ENCODE data around the gene GPC6.

The GPC6 gene

DNA sequence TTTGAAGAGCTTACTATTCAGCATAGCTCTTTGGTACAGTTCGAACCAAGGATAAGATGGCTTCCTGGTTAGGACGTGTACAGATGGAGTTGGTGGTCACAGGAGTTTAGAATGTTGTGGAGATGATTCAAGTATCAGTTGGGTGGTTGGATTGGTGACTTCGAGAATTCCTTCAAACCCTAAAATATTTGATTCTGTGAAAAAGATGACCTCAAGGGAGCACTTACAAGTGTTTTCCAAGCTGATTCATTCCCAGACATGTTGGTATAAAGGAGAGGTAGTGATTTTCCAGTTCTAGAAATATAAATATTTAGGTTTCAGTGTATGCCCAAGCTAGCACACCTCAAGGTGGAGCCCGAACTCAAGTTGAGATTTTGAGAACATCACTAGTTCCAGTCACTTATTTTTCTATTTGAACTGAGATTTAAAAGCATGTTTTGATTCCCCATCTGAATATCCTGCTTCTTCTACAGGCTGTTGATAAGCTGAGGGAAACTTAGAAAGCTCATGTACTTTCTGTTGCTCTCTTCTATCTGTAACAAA lies 946.8 kb downstream of the GPC6 start:
- no peaks in the 10 kb centered on the region for H3K27me3 Mint-ChIP-seq
- no peaks in the 10 kb centered on the region for H3K36me3 Mint-ChIP-seq
- ATAC-seq = no peak
- H3K4me3 Mint-ChIP-seq = no peak overlapping the region
- no peaks in the 10 kb centered on the region for H3K4me1 Mint-ChIP-seq
- H3K9me3 Mint-ChIP-seq = no peaks in the 10 kb centered on the region
- H3K27ac Mint-ChIP-seq = no peak overlapping the region

GRCh38 chr13:94174009-94174408 lies 947.4 kb downstream of the GPC6 start:
- Mint-ChIP-seq H3K4me3 (no peak overlapping the region), H3K36me3 (no peaks in the 10 kb centered on the region), H3K27ac (no peak overlapping the region), H3K4me1 (no peaks in the 10 kb centered on the region), H3K9me3 (no peaks in the 10 kb centered on the region), H3K27me3 (no peaks in the 10 kb centered on the region)
- ATAC-seq = no peak

DNA sequence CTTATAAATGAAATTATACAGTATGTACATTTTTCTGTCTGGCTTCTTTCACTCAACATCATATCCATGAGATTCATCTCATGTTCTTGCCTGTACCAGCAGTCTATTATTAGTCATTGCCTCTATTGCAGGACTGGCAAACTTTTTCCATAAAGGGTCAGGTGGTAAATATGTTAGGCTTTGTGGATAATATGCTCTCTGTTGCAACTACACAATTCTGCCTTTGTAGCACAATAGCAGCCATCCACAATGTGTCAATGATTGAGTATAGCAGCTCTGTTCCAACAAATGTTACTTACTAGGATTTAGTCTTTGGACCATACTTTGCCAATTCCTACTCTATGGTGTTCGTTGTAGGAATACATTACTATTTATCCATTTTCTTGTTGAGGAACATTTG lies 948.5 kb downstream of the GPC6 start:
- Mint-ChIP-seq H3K4me3 (no peak overlapping the region), H3K9me3 (no peaks in the 10 kb centered on the region), H3K27ac (no peak overlapping the region), H3K4me1 (no peaks in the 10 kb centered on the region), H3K27me3 (no peaks in the 10 kb centered on the region), H3K36me3 (no peaks in the 10 kb centered on the region)
- no peak for ATAC-seq

DNA sequence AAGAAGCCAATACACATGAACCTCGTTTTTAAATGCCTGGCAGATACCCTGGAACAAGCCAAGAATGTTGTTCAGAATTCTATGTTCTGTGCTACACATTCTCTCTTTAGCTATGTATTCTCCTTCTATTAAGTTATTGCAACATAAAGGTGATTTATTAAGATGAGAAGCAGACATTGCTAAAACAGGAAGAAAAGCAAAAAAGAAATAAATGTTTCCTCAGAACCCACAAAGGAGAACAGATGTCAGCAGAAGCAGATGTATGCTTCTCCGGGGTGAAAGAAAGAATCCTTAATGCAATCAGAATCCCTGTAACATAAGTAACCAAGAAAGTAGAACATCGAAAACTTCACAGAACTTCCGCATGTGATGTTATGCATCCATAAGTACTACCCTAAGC lies 950.0 kb downstream of the GPC6 start:
- Mint-ChIP-seq H3K4me1 (no peaks in the 10 kb centered on the region), H3K4me3 (no peak overlapping the region), H3K27ac (no peak overlapping the region), H3K9me3 (no peaks in the 10 kb centered on the region), H3K36me3 (no peaks in the 10 kb centered on the region), H3K27me3 (no peaks in the 10 kb centered on the region)
- no peak for ATAC-seq

- no peak for ATAC-seq
- no peaks in the 10 kb centered on the region for H3K4me1 Mint-ChIP-seq
- no peaks in the 10 kb centered on the region for H3K9me3 Mint-ChIP-seq
- no peaks in the 10 kb centered on the region for H3K27me3 Mint-ChIP-seq
- H3K4me3 Mint-ChIP-seq = no peak overlapping the region
- no peaks in the 10 kb centered on the region for H3K36me3 Mint-ChIP-seq
- no peak overlapping the region for H3K27ac Mint-ChIP-seq
Measured at GRCh38 chr13:94177041-94177440, 950.4 kb downstream of the GPC6 start.

DNA sequence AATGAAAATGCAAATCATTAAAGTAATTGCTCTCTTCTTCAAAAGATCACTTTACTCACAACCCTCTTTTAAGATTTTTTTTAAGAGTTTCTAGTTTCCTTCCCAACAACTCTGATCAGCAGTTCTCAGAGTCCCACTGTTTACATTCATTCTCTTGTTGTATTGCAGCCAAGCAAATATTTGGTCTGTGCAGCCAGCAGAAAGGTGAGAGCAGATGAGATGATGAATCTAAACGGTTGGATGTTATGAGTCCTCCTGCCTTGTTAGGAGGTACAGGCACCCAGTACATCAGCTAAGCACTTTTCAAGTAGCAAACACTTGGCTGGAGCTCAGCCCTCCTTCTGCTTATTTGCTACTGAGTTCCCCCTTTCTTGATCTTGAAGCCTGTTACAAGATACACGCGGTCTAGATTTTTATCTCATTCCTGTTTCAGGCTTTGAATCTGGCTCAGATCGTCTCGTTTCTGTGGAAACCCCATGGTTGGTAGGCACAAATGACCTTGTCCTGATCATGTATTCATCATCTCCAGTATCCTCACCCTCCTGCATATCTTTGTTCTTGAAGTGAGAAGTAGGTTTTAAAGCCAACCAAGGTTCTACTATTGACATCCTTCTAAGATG lies 952.1 kb downstream of the GPC6 start:
- H3K4me3 Mint-ChIP-seq = no peak overlapping the region
- no peak for ATAC-seq
- peaks cover 3% of the 10 kb centered on the region for H3K9me3 Mint-ChIP-seq

GRCh38 chr13:94181461-94182107 lies 955.0 kb downstream of the GPC6 start:
- H3K4me1 Mint-ChIP-seq = no peaks in the 10 kb centered on the region
- no peak overlapping the region for H3K27ac Mint-ChIP-seq
- no peaks in the 10 kb centered on the region for H3K27me3 Mint-ChIP-seq
- H3K36me3 Mint-ChIP-seq = no peaks in the 10 kb centered on the region
- H3K9me3 Mint-ChIP-seq = peaks cover 6% of the 10 kb centered on the region
- ATAC-seq = no peak
- no peak overlapping the region for H3K4me3 Mint-ChIP-seq

More for the DNA sequence above, 952.1 kb downstream of the GPC6 start:
- no peaks in the 10 kb centered on the region for H3K4me1 Mint-ChIP-seq
- H3K27me3 Mint-ChIP-seq = no peaks in the 10 kb centered on the region
- H3K36me3 Mint-ChIP-seq = no peaks in the 10 kb centered on the region
- no peak overlapping the region for H3K27ac Mint-ChIP-seq

DNA sequence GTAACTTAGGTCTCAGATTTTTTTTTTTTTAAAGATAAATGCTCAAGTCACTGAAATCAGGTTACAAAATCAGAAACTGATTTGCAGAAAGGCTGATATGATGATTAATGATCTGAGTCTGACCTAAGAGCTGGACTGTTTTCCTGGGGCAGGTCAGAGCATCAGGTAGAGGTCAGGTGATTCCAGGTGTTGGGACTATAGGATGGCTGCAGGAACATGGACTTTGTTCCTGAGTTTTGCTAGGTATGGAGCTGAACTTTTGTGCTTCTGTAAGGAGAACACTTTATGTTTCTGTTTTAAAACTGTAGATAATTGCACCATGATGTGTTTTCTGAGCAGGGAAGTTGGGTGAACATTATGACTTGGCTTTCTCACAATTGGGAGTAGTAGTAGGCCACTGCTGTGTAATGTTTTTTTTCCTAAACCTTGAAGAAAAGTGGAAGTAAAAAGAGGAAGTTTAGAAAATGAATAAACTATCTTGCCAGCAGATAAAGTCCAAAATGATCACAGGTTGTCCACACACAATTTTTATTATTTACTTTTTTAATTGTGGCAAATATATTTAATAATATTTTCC lies 955.7 kb downstream of the GPC6 start:
- no peak overlapping the region for H3K27ac Mint-ChIP-seq
- H3K4me1 Mint-ChIP-seq = no peaks in the 10 kb centered on the region
- H3K9me3 Mint-ChIP-seq = peaks cover 6% of the 10 kb centered on the region
- no peak for ATAC-seq
- H3K27me3 Mint-ChIP-seq = no peaks in the 10 kb centered on the region
- H3K36me3 Mint-ChIP-seq = no peaks in the 10 kb centered on the region
- no peak overlapping the region for H3K4me3 Mint-ChIP-seq

DNA sequence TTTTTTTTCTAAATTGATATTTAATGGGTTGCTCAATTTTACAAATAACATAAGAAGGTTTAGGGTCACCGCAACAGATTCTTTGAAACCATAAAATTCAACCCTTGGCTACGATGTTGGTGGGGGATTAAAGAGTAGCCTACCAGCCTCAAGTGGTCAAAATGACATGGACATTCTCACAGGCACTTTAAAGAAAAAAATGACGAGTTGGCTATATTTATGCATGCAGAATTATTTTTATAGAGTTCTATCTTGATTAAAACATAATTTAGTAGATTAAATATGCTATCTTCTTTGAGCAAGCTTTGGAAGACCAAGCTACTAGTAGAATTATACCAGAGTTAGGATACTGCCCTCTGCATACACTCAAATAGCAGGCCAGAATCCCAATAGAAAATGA lies 959.9 kb downstream of the GPC6 start:
- H3K4me1 Mint-ChIP-seq = no peaks in the 10 kb centered on the region
- H3K36me3 Mint-ChIP-seq = no peaks in the 10 kb centered on the region
- no peak for ATAC-seq
- H3K27ac Mint-ChIP-seq = no peak overlapping the region
- H3K27me3 Mint-ChIP-seq = no peaks in the 10 kb centered on the region
- H3K9me3 Mint-ChIP-seq = peaks cover 6% of the 10 kb centered on the region
- H3K4me3 Mint-ChIP-seq = no peak overlapping the region

GRCh38 chr13:94188201-94188854 lies 961.7 kb downstream of the GPC6 start:
- ATAC-seq = peak; percentile 8
- H3K36me3 Mint-ChIP-seq = no peaks in the 10 kb centered on the region
- no peak overlapping the region for H3K27ac Mint-ChIP-seq
- H3K4me1 Mint-ChIP-seq = no peaks in the 10 kb centered on the region
- no peak overlapping the region for H3K4me3 Mint-ChIP-seq
- no peaks in the 10 kb centered on the region for H3K27me3 Mint-ChIP-seq
- peaks cover 3% of the 10 kb centered on the region for H3K9me3 Mint-ChIP-seq

DNA sequence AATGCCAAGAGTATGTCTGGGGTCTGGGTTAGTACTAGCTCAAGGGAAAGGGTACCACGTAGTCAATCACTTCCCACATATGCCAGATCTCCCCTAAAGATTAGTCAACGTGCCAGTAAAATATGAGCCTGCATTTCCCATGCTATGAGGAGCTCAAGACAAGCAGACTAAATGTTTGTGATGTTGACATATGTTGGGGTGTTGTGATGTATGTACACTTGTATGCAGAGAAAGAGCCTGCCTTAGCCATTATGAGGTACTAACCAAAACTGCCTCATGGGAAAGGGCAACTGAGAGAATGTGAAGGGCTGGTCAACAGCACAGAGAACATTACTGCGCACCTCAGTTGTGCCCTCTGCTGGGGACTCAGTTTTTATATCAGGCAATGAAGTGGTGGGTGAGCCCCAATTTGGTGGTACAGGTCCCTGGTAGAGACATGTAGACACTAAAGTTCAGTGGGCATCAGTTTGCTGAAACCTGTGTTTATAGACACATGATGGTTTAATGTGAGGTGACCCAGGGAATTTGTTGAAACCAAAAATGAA lies 965.9 kb downstream of the GPC6 start:
- no peaks in the 10 kb centered on the region for H3K9me3 Mint-ChIP-seq
- H3K27me3 Mint-ChIP-seq = no peaks in the 10 kb centered on the region
- no peak for ATAC-seq
- H3K27ac Mint-ChIP-seq = no peak overlapping the region
- no peaks in the 10 kb centered on the region for H3K4me1 Mint-ChIP-seq
- H3K4me3 Mint-ChIP-seq = no peak overlapping the region
- no peaks in the 10 kb centered on the region for H3K36me3 Mint-ChIP-seq

DNA sequence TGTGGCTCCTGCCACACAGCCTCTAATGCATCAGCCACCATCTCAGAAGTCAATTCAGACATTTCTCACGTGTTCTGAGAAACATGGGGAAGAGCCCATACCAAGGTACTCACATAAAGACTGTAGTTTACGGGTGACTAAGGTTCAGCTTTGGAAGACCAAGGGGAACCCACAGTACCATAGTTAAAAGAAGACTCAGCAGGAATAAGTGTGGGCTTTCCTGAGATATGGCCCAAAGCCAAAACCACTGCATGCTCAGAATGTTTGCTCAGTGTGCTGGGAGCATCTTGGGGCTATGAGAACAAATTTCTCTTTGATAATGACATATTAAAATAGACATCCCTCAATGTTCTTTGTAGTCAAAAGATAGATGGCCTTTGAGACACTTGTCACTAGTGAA lies 969.1 kb downstream of the GPC6 start:
- Mint-ChIP-seq H3K27ac (no peak overlapping the region), H3K36me3 (no peaks in the 10 kb centered on the region), H3K4me1 (no peaks in the 10 kb centered on the region), H3K27me3 (no peaks in the 10 kb centered on the region), H3K9me3 (no peaks in the 10 kb centered on the region), H3K4me3 (no peak overlapping the region)
- no peak for ATAC-seq

- Mint-ChIP-seq H3K9me3 (no peaks in the 10 kb centered on the region), H3K4me3 (no peak overlapping the region), H3K27ac (no peak overlapping the region), H3K4me1 (no peaks in the 10 kb centered on the region), H3K36me3 (no peaks in the 10 kb centered on the region), H3K27me3 (no peaks in the 10 kb centered on the region)
- ATAC-seq = no peak
Measured at GRCh38 chr13:94196413-94196812, 969.8 kb downstream of the GPC6 start.

DNA sequence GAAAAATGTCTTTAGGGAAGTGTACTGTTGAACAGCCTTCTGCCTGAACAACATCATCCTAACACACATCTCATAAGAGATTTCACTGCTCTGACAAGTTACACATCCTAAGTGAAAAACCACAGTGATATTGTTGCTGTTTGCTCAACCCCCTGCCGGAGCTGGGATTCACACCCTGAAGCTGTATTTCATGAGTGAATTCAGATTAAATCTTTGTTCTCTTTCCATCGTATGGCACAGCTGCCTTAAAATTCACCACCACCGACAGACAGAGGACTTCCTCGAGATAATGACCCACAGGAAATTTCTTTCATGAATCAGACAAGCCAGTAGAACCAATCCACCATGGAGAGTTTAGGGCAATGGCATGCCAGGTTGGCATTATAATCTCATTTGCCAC lies 972.1 kb downstream of the GPC6 start:
- Mint-ChIP-seq H3K27me3 (no peaks in the 10 kb centered on the region), H3K36me3 (no peaks in the 10 kb centered on the region)

DNA sequence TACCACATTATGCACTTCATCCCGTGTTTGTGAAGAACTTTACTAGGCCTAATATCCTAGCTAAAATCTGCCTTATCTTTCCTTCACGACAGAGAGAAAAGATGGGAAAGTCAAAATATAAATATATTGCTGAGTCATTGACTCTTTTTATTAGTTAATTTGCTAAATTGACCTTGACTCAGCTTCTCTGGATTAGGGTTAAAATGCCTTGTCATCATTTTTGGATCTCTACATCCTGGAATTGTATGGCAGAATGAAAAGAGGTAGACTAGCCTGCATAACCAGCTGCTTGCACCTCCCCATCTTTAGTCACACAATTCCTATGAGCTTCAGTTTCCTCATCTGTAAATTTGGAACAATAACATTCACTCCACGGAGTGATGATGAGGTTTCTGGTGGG lies 972.5 kb downstream of the GPC6 start:
- Mint-ChIP-seq H3K27ac (no peak overlapping the region), H3K27me3 (no peaks in the 10 kb centered on the region)

More for the DNA sequence above, 972.1 kb downstream of the GPC6 start:
- Mint-ChIP-seq H3K9me3 (no peaks in the 10 kb centered on the region), H3K27ac (no peak overlapping the region), H3K4me1 (no peaks in the 10 kb centered on the region), H3K4me3 (no peak overlapping the region)
- ATAC-seq = no peak

More for the DNA sequence above, 972.5 kb downstream of the GPC6 start:
- ATAC-seq = no peak
- Mint-ChIP-seq H3K36me3 (no peaks in the 10 kb centered on the region), H3K9me3 (no peaks in the 10 kb centered on the region), H3K4me1 (no peaks in the 10 kb centered on the region), H3K4me3 (no peak overlapping the region)
